Small intestine (tissue), 4 donors: ENCODE measurements around the gene C1QL1. TPM values are rescaled to one million over a fixed set of nuclear protein-coding genes. Genes with fewer than 3 reads are reported as not detected.

ENCODE experiments used
- polyA plus RNA-seq, 4 donors: library from polyadenylated mRNA; stranded (reverse) in 3 of 4; unstranded in 1 of 4; fragments of 200-250 nt in 3 of 4; fragments of 120-200 nt in 1 of 4; gene quantifications; one replicate each; pipeline versions ENCODE4 v1.2.1 to v1.2.3, GENCODE V29; 2013
- donor health status: healthy with polysubstance abuse.
- donor health status: Bipolar disorder and iron deficiency.
- donor health status: healthy.

The C1QL1 gene
- polyA plus RNA-seq, 4 donors: 1.3 to 5.4 (median 2.6) TPM; not detected in 1

Other genes starting within 250 kb of the C1QL1 start
- under 1 TPM in 2 of 4 donors, not detected in 2; 0.15 to 0.62 TPM for gene ADAM11, start 209.3 kb downstream of the C1QL1 start, polyA plus RNA-seq
- 1 to 10 TPM in 2 of 4 donors, not detected in 2; 3.2 to 4.7 TPM for gene GJC1, start 138.0 kb downstream of the C1QL1 start, polyA plus RNA-seq
- gene HIGD1B, start 120.4 kb downstream of the C1QL1 start, polyA plus RNA-seq: 1 to 10 TPM in 3 of 4 donors, not detected in 1; 1.2 to 6.5 (median 1.5) TPM
- gene EFTUD2, start 68.9 kb downstream of the C1QL1 start, polyA plus RNA-seq: 10 to 100 TPM; 19.9 to 71.2 (median 33.8) TPM
- 1 to 10 TPM in 1 of 4 donors, under 1 TPM in 2, not detected in 1; 0.32 to 1.3 (median 0.45) TPM for gene GFAP, start 52.8 kb downstream of the C1QL1 start, polyA plus RNA-seq
- 1 to 10 TPM in 2 of 4 donors, under 1 TPM in 2; 0.27 to 9.5 (median 3.8) TPM for gene KIF18B, start 20.5 kb downstream of the C1QL1 start, polyA plus RNA-seq
- 10 to 100 TPM in 2 of 4 donors, 1 to 10 TPM in 2; 4.2 to 22.5 (median 11.4) TPM for gene DCAKD, start 83.3 kb upstream of the C1QL1 start, polyA plus RNA-seq
- 100 to 1,000 TPM in 1 of 4 donors, 10 to 100 TPM in 3; 38.9 to 131 (median 72.0) TPM for gene NMT1, start 93.0 kb upstream of the C1QL1 start, polyA plus RNA-seq
- gene PLCD3, start 164.2 kb upstream of the C1QL1 start, polyA plus RNA-seq: 10 to 100 TPM in 3 of 4 donors, 1 to 10 TPM in 1; 7.8 to 23.1 (median 11.2) TPM
- gene ACBD4, start 167.4 kb upstream of the C1QL1 start, polyA plus RNA-seq: 100 to 1,000 TPM in 2 of 4 donors, 10 to 100 TPM in 2; 18.1 to 184 (median 93.2) TPM
- gene HEXIM1, start 180.2 kb upstream of the C1QL1 start, polyA plus RNA-seq: 10 to 100 TPM; 17.5 to 51.7 (median 42.4) TPM
- 10 to 100 TPM; 11.2 to 13.3 (median 12.1) TPM for gene HEXIM2, start 193.6 kb upstream of the C1QL1 start, polyA plus RNA-seq